ENCODE data around the gene LRTM2. TPM values are rescaled to one million over a fixed set of nuclear protein-coding genes. Genes with fewer than 3 reads are reported as not detected.

Gene LRTM2
- total RNA-seq, 1 experiment from 2014 or later: not detected

GRCh38 chr12:1797011-1797901, 23.1 kb upstream of the LRTM2 start:
- ChIA-PET CTCF (interaction anchor here (1.4 to 3.6 kb wide), 3 partner anchors 142 to 163 kb away, joined by 4 to 45 read pairs (median 14); no protein-coding TSS in a partner anchor), POLR2A (no interaction called here)
- Histone ChIP-seq H3K9me3 (no peaks in the 10 kb centered on the region), H3K36me3 (ENCODE audit: control insufficient read depth, insufficient read depth, low read length) (no peaks in the 10 kb centered on the region), H3K27me3 (replicated peaks; ENCODE audit: control insufficient read depth, insufficient read depth, low read length) (no peaks in the 10 kb centered on the region), H3K4me3 (ENCODE audit: low read depth, low read length) (peak overlapping the region; percentile 40), H3K4me1 (peaks cover 8% of the 10 kb centered on the region; the same call in 1 of the 2 replicates)
- Mint-ChIP-seq H3K4me1 (ENCODE audit: low read depth, unreplicated experiment) (peaks cover 9% of the 10 kb centered on the region), H3K36me3 (ENCODE audit: insufficient read depth, unreplicated experiment) (peaks cover 18% of the 10 kb centered on the region), H3K27ac (ENCODE audit: unreplicated experiment) (no peak overlapping the region), H3K27me3 (ENCODE audit: insufficient read depth, unreplicated experiment) (no peaks in the 10 kb centered on the region), H3K4me3 (ENCODE audit: unreplicated experiment) (peak overlapping the region; percentile 82), H3K9me3 (ENCODE audit: unreplicated experiment) (no peaks in the 10 kb centered on the region)
- intact Hi-C loops (cut with micrococcal nuclease; ENCODE audit: unreplicated experiment): loop anchor here (2.0 kb wide), 1 partner anchor 238 kb away; no protein-coding TSS in a partner anchor
- DNase-seq: peak in 1 of 2 experiments; percentile 38
- no peak for TF ChIP-seq CTCF (IDR thresholded peaks at IDR 0.05; ENCODE audit: insufficient read depth in 1 of 2, low read depth in 1 of 2, low read length in 1 of 2, severe bottlenecking in 1 of 2, unreplicated experiment in 1 of 2)
- no TSS peak for BruUV-seq (replicated peaks)

- peaks cover 8% of the 10 kb centered on the region; the same call in 1 of the 2 replicates for H3K4me1 ChIP-seq
- H3K4me1 Mint-ChIP-seq (ENCODE audit: low read depth, unreplicated experiment): peaks cover 9% of the 10 kb centered on the region
- H3K27me3 ChIP-seq (replicated peaks; ENCODE audit: control insufficient read depth, insufficient read depth, low read length): no peaks in the 10 kb centered on the region
- H3K27ac Mint-ChIP-seq (ENCODE audit: unreplicated experiment): no peak overlapping the region
- H3K4me3 Mint-ChIP-seq (ENCODE audit: unreplicated experiment): no peak overlapping the region
- H3K27me3 Mint-ChIP-seq (ENCODE audit: insufficient read depth, unreplicated experiment): no peaks in the 10 kb centered on the region
- ChIA-PET POLR2A (no interaction called here), CTCF (interaction anchor here (0.6 to 3.0 kb wide), 4 partner anchors 142 to 785 kb away, joined by 3 to 14 read pairs (median 4); no protein-coding TSS in a partner anchor)
- no peaks in the 10 kb centered on the region for H3K36me3 ChIP-seq (ENCODE audit: control insufficient read depth, insufficient read depth, low read length)
- DNase-seq: no peak
- intact Hi-C loops (cut with micrococcal nuclease; ENCODE audit: unreplicated experiment): loop anchor here (2.0 kb wide), 1 partner anchor 237 kb away; no protein-coding TSS in a partner anchor
- TF ChIP-seq CTCF (IDR thresholded peaks at IDR 0.05; ENCODE audit: insufficient read depth in 1 of 2, low read depth in 1 of 2, low read length in 1 of 2, severe bottlenecking in 1 of 2, unreplicated experiment in 1 of 2): no peak
- no peaks in the 10 kb centered on the region for H3K9me3 Mint-ChIP-seq (ENCODE audit: unreplicated experiment)
- H3K4me3 ChIP-seq (ENCODE audit: low read depth, low read length): no peak overlapping the region
- H3K9me3 ChIP-seq: no peaks in the 10 kb centered on the region
- peaks cover 12% of the 10 kb centered on the region for H3K36me3 Mint-ChIP-seq (ENCODE audit: insufficient read depth, unreplicated experiment)
- BruUV-seq (replicated peaks): no TSS peak
Observed at GRCh38 chr12:1797991-1798640, 22.2 kb upstream of the LRTM2 start.

DNA sequence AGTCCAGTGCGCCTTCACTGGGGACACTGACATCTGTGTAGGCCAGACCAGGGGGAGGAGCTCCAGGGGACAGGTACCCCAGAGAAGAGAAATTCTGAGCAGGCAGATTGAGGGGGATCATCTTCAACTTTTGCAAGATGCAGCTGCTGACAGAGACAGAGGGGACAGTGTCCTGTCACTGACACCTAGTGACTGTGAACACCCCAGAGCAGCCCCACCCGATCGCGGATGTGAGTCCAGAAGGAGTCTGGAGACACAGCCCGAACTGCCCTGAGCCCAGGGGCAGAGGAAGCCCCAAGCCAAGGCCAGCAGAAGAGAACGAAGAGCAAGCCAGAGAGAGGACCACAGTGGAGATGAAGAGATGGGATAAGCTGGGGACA, 21.7 kb upstream of the LRTM2 start:
- ChIA-PET POLR2A (no interaction called here), CTCF (interaction anchor here (0.7 to 3.0 kb wide), 3 partner anchors 141 to 785 kb away, joined by 3 to 14 read pairs (median 4); no protein-coding TSS in a partner anchor)

More for the DNA sequence above, 21.7 kb upstream of the LRTM2 start:
- H3K27me3 ChIP-seq (replicated peaks; ENCODE audit: control insufficient read depth, insufficient read depth, low read length): no peaks in the 10 kb centered on the region
- Mint-ChIP-seq H3K36me3 (ENCODE audit: insufficient read depth, unreplicated experiment) (peaks cover 10% of the 10 kb centered on the region), H3K27ac (ENCODE audit: unreplicated experiment) (no peak overlapping the region), H3K27me3 (ENCODE audit: insufficient read depth, unreplicated experiment) (no peaks in the 10 kb centered on the region), H3K4me3 (ENCODE audit: unreplicated experiment) (no peak overlapping the region), H3K9me3 (ENCODE audit: unreplicated experiment) (no peaks in the 10 kb centered on the region), H3K4me1 (ENCODE audit: low read depth, unreplicated experiment) (peaks cover 9% of the 10 kb centered on the region)
- intact Hi-C loops (cut with micrococcal nuclease; ENCODE audit: unreplicated experiment): no loop called here
- no TSS peak for BruUV-seq (replicated peaks)
- H3K4me1 ChIP-seq: peaks cover 8% of the 10 kb centered on the region; the same call in 1 of the 2 replicates
- no peak overlapping the region for H3K4me3 ChIP-seq (ENCODE audit: low read depth, low read length)
- no peaks in the 10 kb centered on the region for H3K9me3 ChIP-seq
- TF ChIP-seq CTCF (IDR thresholded peaks at IDR 0.05; ENCODE audit: insufficient read depth in 1 of 2, low read depth in 1 of 2, low read length in 1 of 2, severe bottlenecking in 1 of 2, unreplicated experiment in 1 of 2): no peak
- no peaks in the 10 kb centered on the region for H3K36me3 ChIP-seq (ENCODE audit: control insufficient read depth, insufficient read depth, low read length)
- no peak for DNase-seq
